Neuronal stem cell (in vitro differentiated cells): ENCODE results near the gene SPRTN.

Experiments
- DNase-seq: peaks from one replicate; pipeline ENCODE4 v3.0.0-alpha.2; 2013; ENCODE audit warnings: low spot score
- H2AFZ ChIP-seq: one replicate; pipeline ENCODE4 v1.6.1; 2013; ENCODE audit warnings: mild to moderate bottlenecking, low read length, inconsistent platforms
- H2AK5ac ChIP-seq: 2 replicates; pipeline ENCODE4 v1.6.1; 2013; ENCODE audit warnings: low read depth, mild to moderate bottlenecking, inconsistent platforms, low read length, moderate library complexity, mixed read lengths
- H2BK120ac ChIP-seq: 2 replicates; pipeline ENCODE4 v1.6.1; 2013; ENCODE audit warnings: low read depth, mild to moderate bottlenecking, inconsistent platforms, low read length, moderate library complexity, mixed read lengths
- H2BK12ac ChIP-seq: one replicate; pipeline ENCODE4 v1.6.1; 2013; ENCODE audit warnings: low read length, inconsistent platforms
- H2BK15ac ChIP-seq: 2 replicates; pipeline ENCODE4 v1.6.1; 2013; ENCODE audit warnings: mild to moderate bottlenecking, low read length, inconsistent platforms, mixed read lengths
- H2BK5ac ChIP-seq: one replicate; pipeline ENCODE4 v1.6.1; 2013; ENCODE audit warnings: inconsistent platforms, mild to moderate bottlenecking, low read length, moderate library complexity
- H3K14ac ChIP-seq: one replicate; pipeline ENCODE4 v1.6.1; 2013; ENCODE audit warnings: low read length, inconsistent platforms
- H3K18ac ChIP-seq: 2 replicates; pipeline ENCODE4 v1.6.1; 2013; ENCODE audit warnings: low read length, inconsistent platforms
- H3K23ac ChIP-seq: 2 replicates; pipeline ENCODE4 v1.6.1; 2013; ENCODE audit warnings: low read depth, mild to moderate bottlenecking, mixed read lengths, low read length, inconsistent platforms; ENCODE audit not compliant: poor library complexity
- H3K27ac ChIP-seq: replicated peaks from 3 replicates; pipeline ENCODE4 v1.5.1; 2013; ENCODE audit warnings: low read length, inconsistent platforms
- H3K27me3 ChIP-seq, 3 experiments: 2 replicates each; pipeline ENCODE4 v1.6.1; 2013; ENCODE audit warnings: low read length in 3 of 3, mild to moderate bottlenecking in 2 of 3, inconsistent platforms in 1 of 3, low read depth in 1 of 3, mixed read lengths in 1 of 3, moderate library complexity in 1 of 3; ENCODE audit not compliant: control insufficient read depth in 3 of 3, insufficient read depth in 3 of 3
- H3K36me3 ChIP-seq, 2 donors: replicated peaks in 1 of 2; 2 replicates each; pipeline ENCODE4 v1.6.1; 2013; ENCODE audit warnings: low read length in 2 of 2; ENCODE audit not compliant: control insufficient read depth in 2 of 2, insufficient read depth in 2 of 2
- H3K4ac ChIP-seq: 2 replicates; pipeline ENCODE4 v1.6.1; 2013; ENCODE audit warnings: inconsistent platforms, mild to moderate bottlenecking, low read length, moderate library complexity
- H3K4me1 ChIP-seq, 2 donors: 1 replicate in 1 of 2; 2 replicates in 1 of 2; pipeline ENCODE4 v1.6.1; 2013; ENCODE audit warnings: low read length in 2 of 2, low read depth in 1 of 2; ENCODE audit not compliant: control insufficient read depth in 2 of 2, insufficient read depth in 1 of 2
- H3K4me2 ChIP-seq: one replicate; pipeline ENCODE4 v1.6.1; 2013; ENCODE audit warnings: mild to moderate bottlenecking, low read length, inconsistent platforms; ENCODE audit not compliant: insufficient read depth, poor library complexity, severe bottlenecking
- H3K4me3 ChIP-seq, 2 donors: 2 replicates each; pipeline ENCODE4 v1.5.1; 2013; ENCODE audit warnings: low read length in 2 of 2, mild to moderate bottlenecking in 2 of 2, inconsistent platforms in 1 of 2, moderate library complexity in 1 of 2
- H3K79me1 ChIP-seq: one replicate; pipeline ENCODE4 v1.6.1; 2013; ENCODE audit warnings: low read depth, mild to moderate bottlenecking, inconsistent platforms, low read length, moderate library complexity
- H3K9ac ChIP-seq: one replicate; pipeline ENCODE4 v1.6.1; 2013; ENCODE audit warnings: mild to moderate bottlenecking, low read depth, low read length, inconsistent platforms; ENCODE audit not compliant: poor library complexity
- H3K9me3 ChIP-seq, 2 donors: replicated peaks in 1 of 2; 2 replicates each; pipeline versions ENCODE3 to v1.6.1; 2013; ENCODE audit warnings: low read length in 2 of 2, mild to moderate bottlenecking in 2 of 2, inconsistent platforms in 1 of 2, low read depth in 1 of 2, mixed read lengths in 1 of 2, moderate library complexity in 1 of 2; ENCODE audit not compliant: control insufficient read depth in 2 of 2, insufficient read depth in 1 of 2
- H4K8ac ChIP-seq: one replicate; pipeline ENCODE4 v1.6.1; 2013; ENCODE audit warnings: low read depth, mild to moderate bottlenecking, inconsistent platforms, low read length, moderate library complexity
- H4K91ac ChIP-seq: one replicate; pipeline ENCODE4 v1.6.1; 2013; ENCODE audit warnings: low read length, low read depth, mild to moderate bottlenecking, inconsistent platforms; ENCODE audit not compliant: poor library complexity
- WGBS, 2 donors: extraction: QIAGEN DNeasy Blood & Tissue Kit; methylation state at CpG; one replicate each; pipeline ENCODE4 v1.1.7; 2013; ENCODE audit warnings: missing lambda C conversion rate in 2 of 2, mixed read lengths in 1 of 2; ENCODE audit not compliant: insufficient read length in 2 of 2, insufficient replicate concordance in 1 of 2; ENCODE audit errors: extremely low coverage in 2 of 2; 5-methylcytosine and 5-hydroxymethylcytosine counted together

Gene SPRTN

GRCh38 chr1:231334952-231335351, 3.1 kb upstream of the SPRTN start:
- Histone ChIP-seq H3K4ac (no peak overlapping the region), H3K9ac (no peak overlapping the region), H3K79me1 (peaks cover 10% of the 10 kb centered on the region), H3K14ac (no peak overlapping the region), H4K91ac (no peak overlapping the region), H3K4me2 (no peak overlapping the region), H3K27ac (no peak overlapping the region), H2AK5ac (no peak overlapping the region), H2BK5ac (no peak overlapping the region), H3K27me3 (no peaks in the 10 kb centered on the region), H2BK12ac (no peak overlapping the region), H3K23ac (no peak overlapping the region), H4K8ac (no peak overlapping the region), H3K4me1 (peaks cover 21 to 23% of the 10 kb centered on the region in 2 donors), H3K36me3 (peaks cover 3 to 19% of the 10 kb centered on the region in 2 donors), H2BK120ac (no peak overlapping the region), H2AFZ (no peak overlapping the region), H3K4me3 (no peak overlapping the region), H3K18ac (no peak overlapping the region), H2BK15ac (no peak overlapping the region), H3K9me3 (no peaks in the 10 kb centered on the region)
- no peak for DNase-seq
- WGBS, 2 donors: no CpG with 5 or more reads among the region's 6 CpGs

DNA sequence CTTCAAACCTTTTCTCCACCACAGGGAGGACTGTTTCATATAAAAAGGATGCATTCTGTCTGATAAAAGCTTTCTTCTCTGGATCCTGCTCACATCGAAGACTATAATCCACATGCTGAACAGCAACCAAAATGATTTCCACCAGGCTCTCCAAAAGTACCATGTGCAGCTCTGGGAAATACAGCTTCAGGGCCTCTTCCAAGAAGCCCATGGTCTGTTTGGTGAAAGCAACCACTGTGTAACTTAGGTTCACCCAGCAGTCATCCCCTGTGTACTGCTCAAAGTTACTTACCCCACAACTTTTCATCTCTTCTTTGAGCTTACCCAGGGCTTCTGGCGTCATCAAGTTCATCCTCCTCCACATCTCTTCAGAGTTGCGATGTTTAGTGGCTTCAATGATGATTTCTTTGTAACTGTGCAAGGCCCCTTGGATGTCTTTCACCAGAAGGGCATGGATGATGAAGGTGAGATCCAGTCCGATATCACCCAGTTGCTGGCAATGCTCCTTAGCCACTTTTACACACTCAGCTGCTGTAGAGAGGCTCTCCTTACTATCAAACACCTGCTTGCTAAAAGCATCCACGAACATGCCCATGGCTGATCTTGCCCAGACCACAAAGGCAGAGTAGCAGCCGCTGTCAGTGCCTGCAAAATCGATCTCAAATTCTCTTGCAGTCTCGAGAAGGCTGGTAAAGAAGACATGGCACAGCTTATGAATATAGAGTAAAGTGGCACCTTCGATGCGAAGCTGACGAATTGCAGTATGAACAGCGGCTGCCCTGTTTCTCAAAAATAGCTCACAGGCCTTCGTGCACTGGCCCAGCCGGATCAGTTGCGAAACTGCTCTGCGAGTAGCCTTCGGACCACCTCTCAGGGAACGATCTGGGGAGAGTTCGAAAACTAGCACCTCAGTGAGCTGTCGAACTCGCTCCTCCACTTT, 2.2 kb upstream of the SPRTN start:
- H3K27ac ChIP-seq: no peak overlapping the region
- no peak overlapping the region for H4K8ac ChIP-seq
- peak overlapping the region in 1 of 2 donors; percentile 98 for H3K4me3 ChIP-seq
- no peak overlapping the region for H3K23ac ChIP-seq
- H3K9ac ChIP-seq: no peak overlapping the region
- peaks cover 5 to 25% of the 10 kb centered on the region in 2 donors for H3K36me3 ChIP-seq
- no peaks in the 10 kb centered on the region for H3K27me3 ChIP-seq
- peaks cover 10% of the 10 kb centered on the region for H3K79me1 ChIP-seq
- H3K4ac ChIP-seq: no peak overlapping the region
- H3K4me2 ChIP-seq: peak overlapping the region; percentile 37
- no peak for DNase-seq
- H3K18ac ChIP-seq: no peak overlapping the region
- H2BK15ac ChIP-seq: no peak overlapping the region
- no peak overlapping the region for H3K14ac ChIP-seq
- no CpG with 5 or more reads among the region's 21 CpGs for WGBS, 2 donors
- no peak overlapping the region for H2AFZ ChIP-seq
- H3K9me3 ChIP-seq: no peaks in the 10 kb centered on the region
- no peak overlapping the region for H2AK5ac ChIP-seq
- H4K91ac ChIP-seq: no peak overlapping the region
- no peak overlapping the region for H2BK120ac ChIP-seq
- no peak overlapping the region for H2BK12ac ChIP-seq
- H3K4me1 ChIP-seq: peaks cover 21 to 23% of the 10 kb centered on the region in 2 donors
- no peak overlapping the region for H2BK5ac ChIP-seq

DNA sequence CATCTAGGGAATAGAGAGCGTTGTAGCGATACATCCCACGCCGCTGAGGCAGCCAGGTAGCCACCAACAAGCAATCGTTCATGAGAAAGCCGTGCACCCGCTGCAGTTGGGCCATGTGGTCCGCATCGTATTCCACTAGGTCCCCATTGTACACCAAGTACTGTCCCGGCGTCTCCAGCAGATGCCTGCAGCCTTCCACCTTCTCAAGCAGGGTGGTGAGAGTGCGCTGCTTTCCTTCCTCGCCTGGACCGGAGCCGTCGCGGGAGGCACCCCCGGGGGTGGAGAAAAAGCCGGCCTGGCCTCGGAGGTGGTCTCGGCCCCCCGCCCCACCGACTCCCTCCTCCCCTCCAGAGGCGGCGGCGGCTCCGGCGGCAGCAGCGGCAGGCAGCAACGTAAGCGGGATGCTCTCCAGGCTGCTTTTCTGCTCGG, 1.0 kb upstream of the SPRTN start:
- Histone ChIP-seq H3K9ac (peak overlapping the region; percentile 93), H3K14ac (no peak overlapping the region), H2BK12ac (no peak overlapping the region), H2AK5ac (peak overlapping the region; percentile 87), H3K4me3 (peak overlapping the region; percentile 94 to 98), H3K79me1 (peaks cover 12% of the 10 kb centered on the region), H2BK120ac (peak overlapping the region; percentile 74), H3K4me1 (peaks cover 21 to 23% of the 10 kb centered on the region in 2 donors), H3K36me3 (peaks cover 8 to 37% of the 10 kb centered on the region in 2 donors), H4K8ac (no peak overlapping the region), H3K18ac (no peak overlapping the region), H3K23ac (peak overlapping the region; percentile 46), H3K4me2 (peak overlapping the region; percentile 91), H2BK15ac (no peak overlapping the region), H3K9me3 (no peaks in the 10 kb centered on the region), H2BK5ac (peak overlapping the region; percentile 48), H2AFZ (peak overlapping the region; percentile 95), H3K27me3 (no peaks in the 10 kb centered on the region), H3K4ac (no peak overlapping the region), H4K91ac (no peak overlapping the region), H3K27ac (no peak overlapping the region)
- DNase-seq: no peak
- WGBS, 2 donors: no CpG with 5 or more reads among the region's 32 CpGs
